Body of pancreas (tissue), 4 donors: ENCODE measurements around the gene SAFB2. TPM values are rescaled to one million over a fixed set of nuclear protein-coding genes. Genes with fewer than 3 reads are reported as not detected.

Source experiments
- ATAC-seq: fragments of 150-250 bp; one replicate; pipeline ENCODE4 v1.9.1; 2016
- DNase-seq, 4 donors: peaks; one replicate each; pipeline ENCODE4 v3.0.0-alpha.2; 2019
- H3K27ac ChIP-seq, 4 donors: fragments of 200-600 bp; sonication (generic); 1 replicate in 3 of 4; 2 replicates in 1 of 4; pipeline versions ENCODE4 v1.5.1 to v1.6.1; 2016 to 2019; ENCODE audit warnings: mild to moderate bottlenecking in 1 of 4, mixed read lengths in 1 of 4, moderate library complexity in 1 of 4
- H3K27me3 ChIP-seq, 2 donors: fragments of 200-600 bp; sonication (generic); one replicate each; pipeline ENCODE4 v1.6.0; 2016; ENCODE audit warnings: mild to moderate bottlenecking in 1 of 2
- H3K36me3 ChIP-seq, 2 donors: fragments of 200-600 bp; sonication (generic); replicated peaks in 1 of 2; 2 replicates each; pipeline ENCODE4 v1.5.1; 2016; ENCODE audit warnings: low read depth in 2 of 2; ENCODE audit not compliant: insufficient read depth in 1 of 2
- H3K4me1 ChIP-seq: fragments of 200-600 bp; sonication (generic); one replicate; pipeline ENCODE4 v1.6.0; 2016
- H3K4me3 ChIP-seq, 2 donors: fragments of 200-600 bp; sonication (generic); 1 replicate in 1 of 2; 2 replicates in 1 of 2; pipeline ENCODE4 v1.5.1; 2016 to 2019
- H3K9me3 ChIP-seq, 3 donors: fragments of 200-600 bp; sonication (generic); 1 replicate in 2 of 3; 2 replicates in 1 of 3; pipeline ENCODE4 v1.5.1; 2016
- CTCF ChIP-seq, 7 experiments: fragments of 450-650 bp in 4 of 7; fragments of 200-600 bp in 3 of 7; sonication (generic) in 3 of 7; IDR thresholded peaks; one replicate each; pipeline ENCODE4 v1.5.1; 2016 to 2019; ENCODE audit warnings: antibody characterized with exemption in 7 of 7
- POLR2A ChIP-seq, 3 donors: fragments of 450-650 bp; IDR thresholded peaks; one replicate each; pipeline ENCODE4 v1.6.1; 2016; ENCODE audit warnings: antibody characterized with exemption in 3 of 3, mild to moderate bottlenecking in 2 of 3
- WGBS, 2 donors: methylation state at CpG; one replicate each; pipeline ENCODE4 v1.1.5; 2017; 5-methylcytosine and 5-hydroxymethylcytosine counted together
- intact Hi-C: fragments of 100-400 bp; cut with DNase I; formaldehyde crosslinking; loops from one replicate; pipeline ENCODE4 v1.15.1; 2023
- total RNA-seq, 2 donors: library from RNA; depleted of rRNA; stranded (reverse); fragments of >200 nt; gene quantifications; one replicate each; pipeline ENCODE4 v1.1.0, GENCODE V29; 2016

Gene SAFB2
- total RNA-seq, 2 donors from 2014 or later: 38.7 to 104 TPM

DNA sequence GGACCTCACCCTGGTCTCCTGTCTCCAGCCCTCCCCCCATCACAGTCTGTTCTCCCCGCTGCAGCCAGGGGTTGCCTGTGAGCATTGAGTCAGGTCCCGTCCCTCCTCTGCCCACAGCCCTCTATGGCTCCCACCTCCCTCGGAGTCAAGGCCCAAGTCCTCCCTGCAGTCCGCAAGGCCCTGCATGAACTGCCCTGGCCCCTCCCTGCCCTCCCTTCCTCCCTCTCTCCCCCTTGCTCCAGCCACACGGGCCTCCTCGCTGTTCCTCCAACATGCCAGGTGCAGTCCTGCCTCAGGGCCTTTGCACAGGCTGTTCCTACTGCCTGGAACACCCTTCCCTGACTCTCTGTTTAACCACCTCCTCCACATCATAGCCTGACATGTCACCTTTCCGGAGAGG lies 57.6 kb downstream of the SAFB2 start:
- Histone ChIP-seq H3K27ac (no peak overlapping the region), H3K9me3 (peaks cover 0 to 6% (median 0%) of the 10 kb centered on the region in 3 donors), H3K27me3 (peaks cover 0 to 11% of the 10 kb centered on the region in 2 donors), H3K36me3 (no peaks in the 10 kb centered on the region), H3K4me1 (no peaks in the 10 kb centered on the region), H3K4me3 (no peak overlapping the region)
- TF ChIP-seq POLR2A (IDR thresholded peaks at IDR 0.05): no peak
- no peak for TF ChIP-seq CTCF (IDR thresholded peaks at IDR 0.05)
- DNase-seq (no peak), ATAC-seq (no peak)
- 67 to 75% methylated on average over 7 of the region's 7 CpGs for WGBS, 2 donors
- intact Hi-C loops: no loop called here

- Histone ChIP-seq H3K27me3 (peaks cover 0 to 11% of the 10 kb centered on the region in 2 donors), H3K4me3 (no peak overlapping the region), H3K9me3 (peaks cover 0 to 6% (median 0%) of the 10 kb centered on the region in 3 donors), H3K36me3 (no peaks in the 10 kb centered on the region), H3K27ac (no peak overlapping the region), H3K4me1 (no peaks in the 10 kb centered on the region)
- intact Hi-C loops: no loop called here
- DNase-seq: no peak
- TF ChIP-seq CTCF (IDR thresholded peaks at IDR 0.05) (no peak), POLR2A (IDR thresholded peaks at IDR 0.05) (no peak)
- ATAC-seq: no peak
- 31 to 38% methylated on average over 13 to 14 of the region's 14 CpGs for WGBS, 2 donors
Observed at GRCh38 chr19:5563935-5564612, 58.5 kb downstream of the SAFB2 start.

DNA sequence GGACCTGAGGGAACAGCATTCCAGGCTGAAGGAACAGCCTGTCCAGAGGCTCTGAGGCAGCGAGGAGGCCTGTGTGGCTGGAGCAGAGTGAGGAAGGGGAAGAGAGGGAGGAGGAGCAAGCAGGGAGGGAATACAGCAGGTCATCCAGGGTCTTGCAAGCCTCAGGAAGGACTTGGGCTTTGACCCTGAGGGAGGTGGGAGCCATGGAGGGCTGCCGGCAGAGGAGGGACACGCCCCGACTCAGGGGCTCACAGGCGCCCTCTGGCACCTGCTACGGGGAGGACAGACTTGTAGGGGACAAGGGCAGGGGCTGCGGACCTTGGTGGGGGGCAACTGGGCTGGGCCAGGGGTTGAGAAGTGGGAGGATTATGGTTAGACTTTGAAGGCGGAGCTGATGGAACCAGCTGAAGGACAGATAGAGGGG lies 59.6 kb downstream of the SAFB2 start:
- no peak for TF ChIP-seq CTCF (IDR thresholded peaks at IDR 0.05)
- no peak for TF ChIP-seq POLR2A (IDR thresholded peaks at IDR 0.05)
- H3K4me1 ChIP-seq: no peaks in the 10 kb centered on the region
- DNase-seq (no peak), ATAC-seq (no peak)
- no peak overlapping the region for H3K4me3 ChIP-seq
- intact Hi-C loops: no loop called here
- peaks cover 0 to 6% of the 10 kb centered on the region in 2 donors for H3K27me3 ChIP-seq
- H3K9me3 ChIP-seq: peaks cover 0 to 6% (median 0%) of the 10 kb centered on the region in 3 donors
- no peak overlapping the region for H3K27ac ChIP-seq
- H3K36me3 ChIP-seq: no peaks in the 10 kb centered on the region
- WGBS, 2 donors: 34 to 39% methylated on average over 8 of the region's 8 CpGs

DNA sequence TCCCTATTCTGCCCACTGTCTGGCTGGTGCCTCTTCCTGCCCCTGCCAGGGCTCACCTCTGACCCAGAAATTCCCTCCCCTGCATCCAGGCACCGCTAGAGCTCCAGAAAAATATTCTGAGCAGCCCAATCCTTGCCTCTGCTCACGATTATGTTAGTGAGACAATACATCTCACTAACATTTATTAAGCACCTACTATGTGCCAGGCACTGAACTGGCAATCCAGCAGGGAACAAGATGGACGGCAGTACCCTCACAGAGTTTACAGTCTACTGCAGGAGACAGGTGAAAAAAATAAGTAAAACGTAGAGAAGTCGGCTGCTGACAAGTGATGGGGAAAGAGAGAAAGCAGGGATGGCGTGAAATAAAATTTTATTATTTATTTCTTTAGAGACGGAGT lies 60.3 kb downstream of the SAFB2 start:
- Histone ChIP-seq H3K36me3 (no peaks in the 10 kb centered on the region), H3K4me1 (no peaks in the 10 kb centered on the region), H3K9me3 (peaks cover 0 to 6% (median 0%) of the 10 kb centered on the region in 3 donors), H3K27ac (no peak overlapping the region), H3K27me3 (peaks cover 0 to 6% of the 10 kb centered on the region in 2 donors), H3K4me3 (no peak overlapping the region)
- 81 to 89% methylated on average over 7 of the region's 7 CpGs for WGBS, 2 donors
- TF ChIP-seq CTCF (IDR thresholded peaks at IDR 0.05): no peak
- TF ChIP-seq POLR2A (IDR thresholded peaks at IDR 0.05): no peak
- DNase-seq: no peak
- intact Hi-C loops: no loop called here
- no peak for ATAC-seq

- WGBS, 2 donors: 69 to 72% methylated on average over 6 of the region's 6 CpGs
- no peak for DNase-seq
- intact Hi-C loops: no loop called here
Observed at GRCh38 chr19:5561559-5561958, 61.0 kb downstream of the SAFB2 start.

More at GRCh38 chr19:5561559-5561958, 61.0 kb downstream of the SAFB2 start:
- ATAC-seq: no peak
- Histone ChIP-seq H3K9me3 (peaks cover 0 to 6% (median 0%) of the 10 kb centered on the region in 3 donors), H3K27ac (no peak overlapping the region), H3K4me3 (no peak overlapping the region), H3K36me3 (no peaks in the 10 kb centered on the region), H3K27me3 (peaks cover 0 to 6% of the 10 kb centered on the region in 2 donors), H3K4me1 (no peaks in the 10 kb centered on the region)
- TF ChIP-seq CTCF (IDR thresholded peaks at IDR 0.05) (peak in 3 of 7 experiments; percentile 6 to 30 (median 11)), POLR2A (IDR thresholded peaks at IDR 0.05) (no peak)
